HepG2 (cell line): Measurements from ENCODE around the gene SETD2. TPM values are rescaled to one million over a fixed set of nuclear protein-coding genes. Genes with fewer than 3 reads are reported as not detected.
A peak's percentile ranks its signal among the peaks of the same experiment; 100 is the strongest.

Experiments
- ATAC-seq: fragments of 200-7000 bp; cut with Tn5 transposase; 3 replicates; pipeline ENCODE4 v1.9.1; 2020; ENCODE audit warnings: mild to moderate bottlenecking, moderate library complexity
- BruUV-seq: library from RNA; stranded (reverse); fragments of 400-500 nt; replicated peaks from 2 replicates; lab custom pipeline; 2021; lab: Mats Ljungman, UMichigan
- CTCF ChIA-PET: fragments of 300-600 bp; formaldehyde crosslinking; extraction: SDS; loops from one replicate; lab custom pipeline; 2021; ENCODE audit warnings: low total read pairs, inconsistent platforms, low intra/inter-chr PET ratio; lab: Yijun Ruan, JAX
- POLR2A ChIA-PET: fragments of 350-600 bp; sonication (Branson Sonifier 250); formaldehyde crosslinking; loops from one replicate; lab custom pipeline; 2020; ENCODE audit warnings: antibody characterized with exemption, inconsistent platforms; lab: Yijun Ruan, JAX
- DNase-seq: peaks from one replicate; pipeline ENCODE4 v3.0.0-alpha.2; 2015; ENCODE audit warnings: low spot score
- FAIRE-seq: peaks from 3 replicates; lab custom pipeline; 2011; peaks lifted over from hg19 to GRCh38; lab: Jason Lieb, UNC
- H2AFZ ChIP-seq: one replicate; pipeline ENCODE4 v1.6.1; 2011; ENCODE audit warnings: low read length, inconsistent platforms
- H3K27ac ChIP-seq: fragments of 300-600 bp; 3 replicates; pipeline ENCODE4 v1.8.0; 2011; ENCODE audit warnings: mixed run types, mild to moderate bottlenecking, mixed read lengths, low read length, inconsistent platforms; ENCODE audit not compliant: insufficient read depth; ENCODE audit errors: extremely low read length
- H3K27me3 ChIP-seq, 2 experiments: fragments of 200-600 bp in 1 of 2; 2 replicates in 1 of 2; 3 replicates in 1 of 2; pipeline versions ENCODE4 v1.6.0 to v1.8.0; 2011; ENCODE audit warnings: low read length in 2 of 2, mild to moderate bottlenecking in 2 of 2, moderate library complexity in 2 of 2, inconsistent platforms in 1 of 2; ENCODE audit not compliant: insufficient read depth in 2 of 2, control insufficient read depth in 1 of 2
- H3K36me3 ChIP-seq, 2 experiments: fragments of 200-600 bp in 1 of 2; replicated peaks in 1 of 2; 2 replicates in 1 of 2; 3 replicates in 1 of 2; pipeline versions ENCODE4 v1.5.1 to v1.8.0; 2011; ENCODE audit warnings: low read length in 2 of 2, inconsistent platforms in 1 of 2; ENCODE audit not compliant: insufficient read depth in 2 of 2, control insufficient read depth in 1 of 2
- H3K4me1 ChIP-seq: 2 replicates; pipeline ENCODE4 v1.5.1; 2012; ENCODE audit warnings: low read length, inconsistent platforms; ENCODE audit not compliant: insufficient read depth
- H3K4me2 ChIP-seq: 2 replicates; pipeline ENCODE4 v1.6.0; 2011; ENCODE audit warnings: low read depth, low read length, inconsistent platforms
- H3K4me3 ChIP-seq, 3 experiments: fragments of 200-600 bp in 1 of 3; sonication (generic), shearing (Covaris generic) in 1 of 3; replicated peaks in 1 of 3; 2 replicates each; pipeline ENCODE4 v1.5.1; 2011 to 2016; ENCODE audit warnings: low read length in 3 of 3, inconsistent platforms in 2 of 3, low read depth in 2 of 3, mild to moderate bottlenecking in 2 of 3, control low read depth in 1 of 3, mixed read lengths in 1 of 3; ENCODE audit not compliant: insufficient read depth in 1 of 3
- H3K79me2 ChIP-seq: one replicate; pipeline ENCODE4 v1.6.1; 2011; ENCODE audit warnings: low read length, inconsistent platforms; ENCODE audit not compliant: insufficient read depth
- H3K9ac ChIP-seq: 2 replicates; pipeline ENCODE4 v1.6.0; 2011; ENCODE audit warnings: mild to moderate bottlenecking, low read depth, low read length, inconsistent platforms; ENCODE audit not compliant: insufficient read depth
- H3K9me3 ChIP-seq: 2 replicates; pipeline ENCODE4 v1.5.1; 2012; ENCODE audit warnings: mild to moderate bottlenecking, low read length
- H4K20me1 ChIP-seq: 2 replicates; pipeline ENCODE4 v1.6.0; 2011; ENCODE audit warnings: inconsistent platforms, mild to moderate bottlenecking, low read length, moderate library complexity; ENCODE audit not compliant: insufficient read depth
- ATF3 ChIP-seq: sonication (generic); formaldehyde crosslinking; IDR thresholded peaks from 2 replicates; pipeline ENCODE4 v1.4.0; 2020; ENCODE audit warnings: missing genetic modification reagents
- CBFB ChIP-seq: sonication (generic); formaldehyde crosslinking; IDR thresholded peaks from 2 replicates; pipeline ENCODE4 v1.4.0; 2020; ENCODE audit warnings: missing genetic modification reagents
- GATAD2A ChIP-seq: IDR thresholded peaks from 2 replicates; pipeline ENCODE4 v1.6.1; 2016
- HOXA5 ChIP-seq: sonication (generic); formaldehyde crosslinking; IDR thresholded peaks from 2 replicates; pipeline ENCODE4 v1.4.0; 2020; ENCODE audit warnings: missing genetic modification reagents
- TBX2 ChIP-seq: sonication (generic); formaldehyde crosslinking; IDR thresholded peaks from 2 replicates; pipeline ENCODE4 v1.5.0; 2020; ENCODE audit warnings: missing genetic modification reagents, mild to moderate bottlenecking, borderline replicate concordance
- ZBTB1 ChIP-seq: sonication (generic); formaldehyde crosslinking; IDR thresholded peaks from 2 replicates; pipeline ENCODE4 v1.4.0; 2020; ENCODE audit warnings: missing genetic modification reagents, borderline replicate concordance
- ZFAT ChIP-seq: sonication (generic); formaldehyde crosslinking; conservative IDR thresholded peaks from 2 replicates; pipeline ENCODE4 v1.8.1; 2023; ENCODE audit warnings: missing genetic modification reagents, inconsistent platforms
- ZMYM3 ChIP-seq: sonication (generic); formaldehyde crosslinking; IDR thresholded peaks from 2 replicates; pipeline ENCODE4 v1.5.1; 2020; ENCODE audit warnings: mild to moderate bottlenecking, missing genetic modification reagents
- ZNF629 ChIP-seq: sonication (generic); formaldehyde crosslinking; conservative IDR thresholded peaks from 2 replicates; pipeline ENCODE4 v1.5.0; 2020; ENCODE audit warnings: missing genetic modification reagents
- ZNF660 ChIP-seq: sonication (generic); formaldehyde crosslinking; IDR thresholded peaks from 2 replicates; pipeline ENCODE4 v1.5.1; 2020; ENCODE audit warnings: mild to moderate bottlenecking, low read depth, missing genetic modification reagents, borderline replicate concordance
- ZNF749 ChIP-seq: sonication (generic); formaldehyde crosslinking; IDR thresholded peaks from 2 replicates; pipeline ENCODE4 v1.8.0; 2022; ENCODE audit warnings: mild to moderate bottlenecking, missing genetic modification reagents, moderate library complexity, borderline replicate concordance
- WGBS: methylation state at CpG from one replicate; pipeline ENCODE4 v1.1.6; 2017; ENCODE audit warnings: low lambda C conversion rate; 5-methylcytosine and 5-hydroxymethylcytosine counted together
- in situ Hi-C: cut with HindIII; loops from 2 replicates; pipeline ENCODE4 v1.10.0; 2017; ENCODE audit warnings: low pct_unique_long_range_greater_than_20kb; ENCODE audit not compliant: extremely low pct_ligation_motif_present
- intact Hi-C: fragments of 100-400 bp; cut with micrococcal nuclease; formaldehyde crosslinking; loops from one replicate; pipeline ENCODE4 v1.10.0; 2022; ENCODE audit not compliant: unreplicated experiment
- polyA plus RNA-seq, 8 experiments: library from polyadenylated mRNA; depleted of rRNA in 3 of 8; stranded (reverse) in 7 of 8; unstranded in 1 of 8; fragments of >200 nt; fragmentation: Illumina TruSeq in 4 of 8; extraction: Trizol in 4 of 8; gene quantifications; 2 replicates each; pipeline versions ENCODE4 v1.2.1 to v1.2.3, GENCODE V29; 2011 to 2016; ENCODE audit warnings: low read depth in 4 of 8, missing spikeins in 1 of 8, mixed read lengths in 1 of 8; ENCODE audit not compliant: insufficient read depth in 1 of 8
- total RNA-seq, 5 experiments: library from RNA; depleted of rRNA; stranded (reverse); fragments of >200 nt; fragmentation: Illumina TruSeq; extraction: Trizol; gene quantifications; 2 replicates each; pipeline ENCODE4 v1.2.3, GENCODE V29; 2016; ENCODE audit warnings: low read depth in 1 of 5

SETD2 gene
- total and polyA plus RNA-seq, 2 of the 13 experiments (the other 11 are each of a cell fraction or from before 2014, with no cell fraction given), result 14.2 to 24.2 TPM

- WGBS, result 96% methylated on average over 8 of the region's 9 CpGs
These were observed 157.7 kb downstream of the SETD2 start for GRCh38 chr3:47006145-47006651.

GRCh38 chr3:47005212-47006144 lies 158.4 kb downstream of the SETD2 start:
- no peaks in the 10 kb centered on the region for H3K27me3 ChIP-seq
- no peaks in the 10 kb centered on the region for H3K79me2 ChIP-seq
- DNase-seq (no peak), FAIRE-seq (no peak), ATAC-seq (no peak)
- no peaks in the 10 kb centered on the region for H4K20me1 ChIP-seq
- no peak overlapping the region for H3K4me2 ChIP-seq
- no peak overlapping the region for H3K4me3 ChIP-seq
- H3K9me3 ChIP-seq, result no peaks in the 10 kb centered on the region
- WGBS, result 95% methylated on average over 18 of the region's 32 CpGs
- POLR2A ChIA-PET, result interaction anchor here (1.0 kb wide), 1 partner anchor 29 kb away, joined by 4 read pairs; the partner anchor contains the start of gene CCDC12
- CTCF ChIA-PET, result no interaction called here
- no peak overlapping the region for H3K9ac ChIP-seq
- intact Hi-C loops (no loop called here), in situ Hi-C loops (no loop called here)
- peaks cover 8 to 28% of the 10 kb centered on the region in 2 experiments for H3K36me3 ChIP-seq
- no TSS peak for BruUV-seq
- H3K27ac ChIP-seq, result no peak overlapping the region
- no peaks in the 10 kb centered on the region; the same call in 1 of the 2 replicates for H3K4me1 ChIP-seq
- no peak for TF ChIP-seq GATAD2A (CRISPR knock-in tag)
- TF ChIP-seq CBFB (CRISPR knock-in tag), result no peak
- TF ChIP-seq ZNF660 (CRISPR knock-in tag), result no peak
- TF ChIP-seq ATF3 (CRISPR knock-in tag), result no peak
- TF ChIP-seq ZNF749 (CRISPR knock-in tag), result no peak
- TF ChIP-seq HOXA5, result no peak
- TF ChIP-seq TBX2 (CRISPR knock-in tag), result no peak
- no peak overlapping the region for H2AFZ ChIP-seq

More at GRCh38 chr3:47006145-47006651, 157.7 kb downstream of the SETD2 start:
- H4K20me1 ChIP-seq, result no peaks in the 10 kb centered on the region
- ChIA-PET CTCF (no interaction called here), POLR2A (interaction anchor here (1.0 kb wide), 1 partner anchor 29 kb away, joined by 4 read pairs; the partner anchor contains the start of gene CCDC12)
- FAIRE-seq (no peak), DNase-seq (no peak), ATAC-seq (no peak)
- no peak overlapping the region for H3K4me3 ChIP-seq
- no peak overlapping the region for H3K4me2 ChIP-seq
- TF ChIP-seq ZMYM3 (CRISPR knock-in tag) (peak; percentile 45; the same call in 1 of the 2 replicates), ZFAT (CRISPR knock-in tag) (no peak), ZNF629 (CRISPR knock-in tag) (peak; percentile 89), ZBTB1 (CRISPR knock-in tag) (no peak)
- intact Hi-C loops, result no loop called here
- H3K36me3 ChIP-seq, result peaks cover 8 to 28% of the 10 kb centered on the region in 2 experiments
- no peaks in the 10 kb centered on the region for H3K79me2 ChIP-seq
- no peak overlapping the region for H2AFZ ChIP-seq
- no peaks in the 10 kb centered on the region for H3K27me3 ChIP-seq
- H3K9ac ChIP-seq, result no peak overlapping the region
- no TSS peak for BruUV-seq
- in situ Hi-C loops, result no loop called here
- no peaks in the 10 kb centered on the region; the same call in 1 of the 2 replicates for H3K4me1 ChIP-seq
- no peaks in the 10 kb centered on the region for H3K9me3 ChIP-seq
- H3K27ac ChIP-seq, result no peak overlapping the region
